Activated CD4-positive, alpha-beta T cell treated with anti-CD3 and anti-CD28 coated beads, Interleukin-10, Interleukin-2, amounts not matched to agents 100 ng/mL and 50 ng/mL, durations not matched to agents 16 hours and 8 hours (primary cell): ENCODE data around the gene DOCK4.

Experiments used
- DNase-seq: peaks from one replicate; pipeline ENCODE4 v3.0.0-alpha.2; 2020

The DOCK4 gene

GRCh38 chr7:111785076-111785475 lies 421.1 kb downstream of the DOCK4 start:
- no peak for DNase-seq

- DNase-seq, result no peak
Measured at GRCh38 chr7:111784296-111784695, 421.9 kb downstream of the DOCK4 start.

- DNase-seq, result no peak
Measured at GRCh38 chr7:111783854-111784253, 422.3 kb downstream of the DOCK4 start.

- no peak for DNase-seq
Measured at GRCh38 chr7:111780527-111780926, 425.7 kb downstream of the DOCK4 start.

- DNase-seq, result no peak
Measured at GRCh38 chr7:111775206-111775605, 431.0 kb downstream of the DOCK4 start.

- no peak for DNase-seq
Measured at GRCh38 chr7:111772716-111773115, 433.5 kb downstream of the DOCK4 start.

- DNase-seq, result no peak
Measured at GRCh38 chr7:111771638-111772037, 434.6 kb downstream of the DOCK4 start.

- no peak for DNase-seq
Measured at GRCh38 chr7:111770116-111770515, 436.1 kb downstream of the DOCK4 start.

GRCh38 chr7:111765751-111766643 lies 440.2 kb downstream of the DOCK4 start:
- DNase-seq, result no peak

- DNase-seq, result no peak
Measured at GRCh38 chr7:111763221-111763801, 442.9 kb downstream of the DOCK4 start.

GRCh38 chr7:111762799-111763198 lies 443.4 kb downstream of the DOCK4 start:
- no peak for DNase-seq

GRCh38 chr7:111762211-111762610 lies 444.0 kb downstream of the DOCK4 start:
- no peak for DNase-seq

- no peak for DNase-seq
Measured at GRCh38 chr7:111760043-111760442, 446.2 kb downstream of the DOCK4 start.

- DNase-seq, result no peak
Measured at GRCh38 chr7:111758332-111758731, 447.9 kb downstream of the DOCK4 start.

GRCh38 chr7:111756687-111757178 lies 449.5 kb downstream of the DOCK4 start:
- DNase-seq, result no peak

GRCh38 chr7:111755383-111755782 lies 450.8 kb downstream of the DOCK4 start:
- DNase-seq, result no peak

GRCh38 chr7:111753968-111754367 lies 452.2 kb downstream of the DOCK4 start:
- no peak for DNase-seq

- peak; percentile 67 for DNase-seq
Measured at GRCh38 chr7:111752022-111752582, 454.1 kb downstream of the DOCK4 start.

GRCh38 chr7:111750878-111751277 lies 455.3 kb downstream of the DOCK4 start:
- no peak for DNase-seq

- DNase-seq, result no peak
Measured at GRCh38 chr7:111750228-111750627, 456.0 kb downstream of the DOCK4 start.

GRCh38 chr7:111749625-111750024 lies 456.6 kb downstream of the DOCK4 start:
- no peak for DNase-seq

GRCh38 chr7:111747718-111748117 lies 458.5 kb downstream of the DOCK4 start:
- no peak for DNase-seq

- no peak for DNase-seq
Measured at GRCh38 chr7:111746950-111747349, 459.2 kb downstream of the DOCK4 start.
